Activated CD8-positive, alpha-beta memory T cell treated with anti-CD3 and anti-CD28 coated beads for 48 hours (primary cell): ENCODE results near the gene KLHL3.
"Not testable (repeated sequence)": the region's sequence is repeated elsewhere in the genome, so short reads cannot be mapped to it uniquely, and the experiment has no call there.

Source experiments
- DNase-seq, 3 experiments: peaks; one replicate each; pipeline ENCODE4 v3.0.0-alpha.2; 2020; ENCODE audit warnings: low read depth in 2 of 3, low spot score in 2 of 3

The KLHL3 gene

DNA sequence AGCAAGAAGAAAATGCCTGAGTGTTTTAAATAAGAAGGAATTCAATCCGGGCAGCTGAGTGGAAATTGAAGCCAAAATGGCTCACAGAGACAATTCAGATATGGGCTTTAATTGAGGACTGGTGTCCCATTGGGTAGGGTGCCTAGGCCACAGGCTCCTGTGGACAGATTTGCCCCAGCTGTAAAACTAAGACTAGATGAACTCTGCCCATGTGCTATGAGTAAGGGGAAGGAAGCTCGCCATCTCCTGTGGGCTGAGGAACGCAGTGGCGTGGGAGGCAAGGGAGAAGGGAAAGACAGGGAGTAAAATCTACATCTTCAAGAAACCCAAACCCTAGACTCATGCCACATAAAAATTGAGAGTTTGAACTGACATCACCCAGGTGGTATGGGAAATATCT, 66.1 kb downstream of the KLHL3 start:
- DNase-seq, result no peak

DNA sequence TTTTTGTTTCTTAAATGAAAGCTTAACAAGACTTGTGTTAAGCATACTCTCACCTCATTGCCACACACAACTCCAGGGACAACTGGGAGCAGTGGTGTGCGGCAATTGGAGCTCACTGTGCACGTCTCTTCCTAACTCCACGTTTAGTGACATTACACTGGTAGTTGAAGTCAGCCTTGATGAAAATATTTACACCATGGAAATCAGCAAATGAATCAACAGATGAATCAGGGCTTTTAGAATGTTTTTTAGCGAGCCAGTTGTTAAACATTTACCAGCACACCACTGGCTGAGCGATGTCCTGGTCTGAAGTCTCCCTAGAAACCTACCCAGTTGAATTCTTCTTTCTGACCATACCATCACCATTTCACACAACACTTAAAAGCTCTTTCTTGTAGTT, 67.3 kb downstream of the KLHL3 start:
- DNase-seq, result no peak

DNA sequence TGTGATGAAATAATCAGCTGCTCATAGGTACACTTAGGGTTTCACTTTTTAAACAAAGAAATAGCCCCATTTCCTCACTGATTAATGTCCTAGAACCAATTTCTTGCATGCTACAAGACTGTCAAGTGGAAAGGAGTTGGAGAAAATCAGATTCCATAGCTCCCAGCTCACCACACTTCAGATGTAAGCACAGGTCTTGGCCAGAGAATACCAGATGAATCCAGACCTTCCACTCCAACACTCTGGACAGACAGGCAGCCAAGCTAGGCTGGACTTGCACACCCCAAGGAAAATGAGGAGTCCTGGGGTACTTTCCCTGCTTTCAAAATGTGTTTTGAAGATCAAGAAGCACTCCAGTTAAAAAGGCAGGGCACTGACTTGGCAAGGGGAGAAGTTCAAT, 68.5 kb downstream of the KLHL3 start:
- no peak for DNase-seq

DNA sequence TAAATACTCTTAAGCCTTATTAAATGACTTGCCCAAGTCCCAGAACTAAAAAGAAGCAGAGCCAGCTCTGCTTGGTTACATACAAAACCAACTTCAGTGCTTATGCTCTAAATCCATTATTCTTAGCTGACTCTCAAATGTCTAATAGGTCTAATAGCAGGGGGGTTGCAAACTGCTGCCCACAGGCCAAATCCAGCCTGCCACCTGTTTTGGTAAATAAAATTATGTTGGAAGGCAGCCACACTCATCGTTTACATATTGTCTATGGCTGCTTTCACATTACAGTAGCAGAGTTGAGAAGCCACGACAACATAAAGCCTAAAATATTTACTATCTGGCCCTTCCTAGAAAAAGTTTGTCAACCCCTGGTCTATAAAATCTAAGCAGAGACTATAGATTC, 69.0 kb downstream of the KLHL3 start:
- no peak for DNase-seq

DNA sequence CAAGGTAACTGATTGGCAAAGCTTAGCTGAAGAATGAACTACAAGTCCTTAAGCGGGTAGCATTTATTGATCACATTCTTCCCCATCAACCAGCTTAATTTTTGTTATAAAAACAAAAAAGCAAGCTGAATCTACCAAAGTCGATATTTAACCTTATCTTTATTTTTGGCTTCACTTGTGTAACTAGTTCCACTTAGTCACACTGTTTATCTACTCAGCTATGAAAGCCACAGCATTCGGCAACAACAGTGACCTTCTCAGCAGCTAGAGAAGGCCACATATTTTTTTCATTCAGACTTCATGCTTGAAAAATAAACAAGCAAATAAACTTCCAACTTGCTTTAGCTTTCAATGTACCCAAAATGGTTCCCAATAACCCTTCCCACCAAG, 69.4 kb downstream of the KLHL3 start:
- DNase-seq, result no peak

DNA sequence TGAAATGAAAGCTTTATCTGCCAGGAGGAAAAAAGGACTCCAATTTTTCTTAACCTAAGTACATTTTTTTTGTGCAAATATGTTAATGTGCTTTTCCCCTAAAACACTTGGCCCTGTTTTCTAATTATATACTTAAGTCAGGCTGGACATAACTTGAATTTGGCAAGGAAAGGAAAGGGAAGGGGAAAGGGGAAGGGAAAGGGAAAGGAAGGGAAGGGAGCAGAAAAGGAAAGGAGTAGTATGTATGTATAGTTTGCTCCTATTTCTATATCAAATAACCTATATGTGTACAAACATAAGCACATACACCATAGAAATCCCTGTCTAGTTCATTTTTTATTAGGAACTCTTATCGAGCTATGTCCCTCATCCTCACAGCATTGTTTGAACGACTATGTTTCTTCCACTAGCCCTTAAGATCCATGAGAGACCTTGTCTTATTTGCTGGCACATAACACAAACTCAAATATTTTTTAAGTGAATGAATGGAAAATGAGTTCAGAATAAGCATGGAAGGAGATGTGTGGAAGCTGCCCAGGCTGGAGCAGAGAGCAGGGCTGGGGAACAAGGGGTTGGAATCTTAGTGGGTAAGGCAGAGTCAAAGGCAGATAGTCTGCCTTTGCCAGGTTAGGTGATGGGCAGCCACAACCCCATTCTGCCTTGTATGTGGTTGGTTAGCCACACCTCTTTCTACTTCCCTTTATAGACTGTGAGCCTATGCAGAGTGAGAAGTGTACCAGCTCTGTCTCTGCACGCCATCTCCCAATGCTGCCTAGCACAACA, 70.0 kb downstream of the KLHL3 start:
- peak in 1 of 3 experiments; percentile 4 for DNase-seq

DNA sequence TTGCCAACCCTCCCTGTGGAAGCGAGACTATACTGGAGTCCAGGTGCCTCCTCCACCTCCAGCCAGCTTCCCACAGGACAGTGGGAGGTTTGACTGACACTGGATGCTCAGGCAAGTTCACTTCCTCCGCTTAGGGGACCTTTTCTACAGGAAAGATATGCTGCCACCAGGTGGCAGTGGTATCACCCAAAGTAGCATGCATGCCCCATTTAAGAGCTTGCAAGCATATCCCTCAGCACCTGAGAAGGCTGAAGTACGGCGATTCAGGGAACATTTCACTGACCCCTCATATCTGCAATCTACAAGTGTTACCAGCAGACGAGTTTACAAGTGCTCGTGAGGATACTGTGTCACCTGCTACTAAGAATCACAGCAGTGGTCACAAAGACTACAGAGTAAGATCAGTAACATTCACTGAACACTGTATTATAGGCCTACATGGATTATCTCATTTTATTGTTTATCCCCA, 75.5 kb downstream of the KLHL3 start:
- DNase-seq, result peak; percentile 18 to 39 (median 22)

DNA sequence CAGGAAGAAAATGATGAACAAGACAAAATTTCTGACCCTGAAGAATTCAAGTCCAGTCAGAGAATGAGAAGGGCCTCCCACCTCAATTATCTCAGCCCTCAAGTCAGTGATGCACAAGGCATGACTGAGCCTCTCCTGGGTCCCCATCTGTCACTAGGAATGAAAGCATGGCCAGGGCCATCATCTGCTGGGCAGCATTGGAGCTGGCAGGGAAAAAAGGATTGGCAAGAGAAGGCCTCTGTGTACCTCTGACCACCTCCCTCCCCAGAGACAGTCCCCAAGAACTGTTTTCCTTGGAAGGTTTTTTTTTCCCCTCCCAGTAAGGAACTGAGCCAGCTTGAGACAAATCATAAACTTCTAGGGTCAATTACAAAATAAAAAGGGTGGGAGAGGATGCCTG, 76.7 kb downstream of the KLHL3 start:
- no peak for DNase-seq

DNA sequence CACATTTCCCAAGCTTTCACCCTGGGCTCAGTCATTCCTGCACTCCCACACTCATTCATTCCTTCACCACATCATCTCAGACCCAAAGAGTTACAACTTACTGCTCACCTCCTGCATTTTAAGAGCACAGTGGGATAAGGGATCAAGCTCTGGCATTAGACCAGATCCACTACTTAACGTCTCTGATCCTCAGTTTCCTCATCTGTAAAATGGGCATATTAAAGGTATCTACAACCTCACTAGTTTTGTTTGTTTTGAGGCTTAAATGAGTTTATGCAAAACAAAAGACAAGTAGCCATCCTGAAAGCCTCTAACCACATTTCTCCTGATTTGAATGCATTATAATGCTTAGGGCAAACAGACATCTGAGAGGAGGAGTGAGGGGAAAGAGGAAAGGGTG, 77.6 kb downstream of the KLHL3 start:
- DNase-seq, result no peak

DNA sequence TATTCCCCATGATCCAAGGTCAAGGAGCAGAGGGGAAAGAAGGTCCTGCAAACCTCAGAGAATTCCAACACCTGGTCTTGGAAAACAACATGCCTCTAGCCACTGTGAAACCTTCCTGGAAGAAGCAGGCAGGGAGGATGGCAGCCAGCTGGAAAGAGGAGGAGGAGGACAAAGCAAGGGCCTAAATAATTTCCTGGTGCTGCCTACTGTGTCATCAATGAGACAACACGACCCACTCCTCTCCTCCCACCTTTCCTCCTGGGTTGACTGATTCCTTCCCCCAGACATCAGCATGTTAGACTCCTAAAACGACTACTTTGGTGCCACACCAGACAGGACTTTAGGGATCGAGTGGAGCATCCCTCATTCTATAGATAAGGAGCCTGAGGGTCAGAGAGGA, 78.8 kb downstream of the KLHL3 start:
- no peak for DNase-seq

DNA sequence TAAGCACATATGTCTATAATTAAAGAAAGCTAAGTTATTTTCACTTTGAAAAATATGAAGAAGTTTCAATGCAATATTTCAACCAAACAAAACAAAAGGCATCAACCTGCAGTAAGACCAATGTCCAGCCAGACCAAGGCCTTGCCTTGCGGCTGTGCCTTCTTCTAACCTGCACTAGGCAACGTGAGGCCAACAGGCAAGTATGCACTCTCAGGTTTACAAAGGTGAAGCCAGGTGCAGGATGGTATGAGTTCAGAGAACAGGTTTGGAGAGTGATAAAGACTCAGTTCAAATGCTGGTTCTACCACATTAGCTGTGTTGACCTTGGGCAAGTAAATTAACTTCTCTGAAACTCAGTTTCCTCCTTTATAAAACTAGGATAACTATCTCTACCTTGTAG, 79.3 kb downstream of the KLHL3 start:
- DNase-seq, result no peak

DNA sequence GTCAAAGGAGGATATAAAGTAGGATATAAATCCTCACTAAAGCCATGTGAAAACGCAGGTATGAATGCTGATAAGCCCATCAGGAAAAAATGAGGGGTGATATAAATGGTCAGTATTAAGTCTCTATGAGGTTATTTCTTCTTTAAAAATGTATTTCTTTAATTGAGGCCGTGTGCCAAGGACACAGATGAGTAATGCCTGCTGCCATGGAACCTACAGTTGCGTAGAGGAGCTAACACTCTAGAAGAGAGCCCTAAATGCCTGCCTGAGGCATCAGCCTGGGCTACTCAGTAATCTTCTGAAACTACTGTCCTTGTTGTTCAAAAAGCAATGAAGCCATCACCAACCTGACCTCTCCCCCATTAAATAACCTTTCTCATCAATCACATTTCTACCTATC, 84.9 kb downstream of the KLHL3 start:
- no peak for DNase-seq

DNA sequence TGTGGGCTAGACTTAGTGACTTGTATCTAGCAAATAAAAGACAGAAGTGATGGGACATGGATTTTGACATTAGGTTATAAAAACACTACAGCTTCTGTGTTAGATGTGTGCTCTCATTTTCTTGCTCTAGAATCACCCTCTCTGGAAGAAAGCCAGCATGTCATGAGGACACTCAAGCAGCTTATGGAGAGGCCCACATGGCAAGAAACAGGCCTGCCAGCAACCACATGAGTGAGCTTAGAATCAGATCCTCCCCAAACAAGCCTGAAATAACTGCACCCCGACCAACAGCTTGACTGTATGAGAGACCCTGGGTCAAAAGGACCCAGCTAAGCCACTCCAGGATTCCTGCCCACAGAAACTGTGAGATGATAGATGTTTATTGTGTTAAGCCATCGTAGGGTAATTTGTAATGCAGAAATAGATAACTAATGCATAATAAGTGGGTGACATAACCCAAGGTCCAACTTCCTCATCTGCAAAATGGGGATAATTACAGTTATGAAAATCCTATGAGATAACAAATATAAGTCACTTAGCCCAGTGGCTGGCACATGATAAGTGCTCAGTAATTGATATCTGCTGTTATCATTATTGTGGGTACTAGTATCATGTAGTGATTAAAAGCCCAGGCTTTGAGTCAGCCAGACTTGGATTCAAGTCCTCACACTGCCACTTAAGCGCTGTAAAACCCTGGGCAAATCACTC, 86.5 kb downstream of the KLHL3 start:
- no peak for DNase-seq

DNA sequence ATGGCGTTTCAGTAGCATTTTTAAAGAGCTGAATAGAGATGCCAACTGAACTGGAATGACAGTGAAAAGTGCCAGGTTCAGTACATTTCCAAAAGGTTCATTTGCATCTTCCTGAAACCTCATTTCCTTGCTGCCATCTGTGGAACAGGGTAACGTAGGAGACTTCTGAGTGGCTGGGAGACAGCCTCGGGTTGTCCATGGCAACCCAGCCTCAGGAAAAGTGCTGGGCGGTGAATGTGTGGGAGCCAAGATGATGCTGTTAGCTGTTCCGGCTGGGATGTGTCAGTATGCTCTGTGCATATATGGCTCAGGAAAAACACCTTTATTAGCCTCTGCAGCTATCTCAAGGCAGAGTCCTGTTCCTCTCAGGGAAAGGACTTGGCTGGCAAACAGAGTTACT, 87.5 kb downstream of the KLHL3 start:
- DNase-seq, result no peak

DNA sequence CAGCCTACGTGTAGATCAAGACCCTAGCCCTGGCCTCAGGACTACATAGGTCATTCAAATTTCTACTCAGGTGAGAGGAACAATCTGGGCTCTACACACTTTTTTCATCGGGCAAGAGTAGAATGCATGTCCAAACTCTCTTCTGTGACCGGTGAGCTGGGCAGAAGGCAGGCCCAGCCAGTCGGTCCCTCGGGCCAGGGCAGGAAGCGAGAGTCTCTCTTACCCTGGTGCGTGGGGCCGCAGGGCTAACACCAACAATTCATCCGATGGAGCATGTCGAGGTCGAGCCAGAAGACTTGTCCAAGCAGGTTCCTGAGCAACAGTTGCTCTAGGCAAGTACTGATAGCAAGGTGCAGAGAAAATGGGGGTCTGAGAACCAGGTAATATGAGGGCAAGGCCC, 88.5 kb downstream of the KLHL3 start:
- no peak for DNase-seq

DNA sequence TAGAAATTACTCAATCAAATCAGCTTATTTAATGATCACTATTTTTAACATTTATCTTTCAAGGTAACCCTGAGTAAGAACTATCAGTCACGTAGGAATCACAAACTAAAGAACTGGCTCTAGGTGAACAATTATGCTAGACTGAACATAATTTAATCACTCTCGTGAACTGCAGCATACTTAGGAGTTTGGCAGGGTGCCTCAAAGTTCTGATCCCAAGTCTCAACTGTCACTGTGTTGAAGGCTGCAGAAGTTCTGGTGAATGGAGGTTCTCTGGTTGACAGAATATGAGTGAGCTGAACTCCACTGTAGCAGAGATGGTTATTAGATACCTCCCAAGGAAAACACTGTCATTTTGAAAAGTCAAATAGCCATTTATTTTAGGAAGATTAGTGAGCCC, 89.1 kb downstream of the KLHL3 start:
- no peak for DNase-seq

DNA sequence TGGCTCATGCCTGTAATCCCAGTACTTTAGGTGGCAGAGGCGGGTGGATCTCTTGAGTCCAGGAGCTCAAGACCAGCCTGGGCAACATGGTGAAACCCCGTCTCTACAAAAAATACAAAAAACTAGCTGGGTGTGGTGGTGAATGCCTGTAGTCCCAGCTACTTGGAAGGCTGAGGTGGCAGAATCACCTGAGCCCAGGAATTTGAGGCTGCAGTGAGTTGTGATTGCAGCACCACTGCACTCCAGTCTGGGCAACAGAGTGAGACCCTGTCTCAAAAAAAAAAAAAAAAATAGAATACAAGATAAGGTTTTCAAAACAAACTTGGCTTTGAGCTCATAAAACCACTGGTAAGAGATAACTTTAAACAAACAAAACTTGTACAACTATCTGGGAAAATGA, 92.8 kb downstream of the KLHL3 start:
- not testable (repeated sequence) for DNase-seq

DNA sequence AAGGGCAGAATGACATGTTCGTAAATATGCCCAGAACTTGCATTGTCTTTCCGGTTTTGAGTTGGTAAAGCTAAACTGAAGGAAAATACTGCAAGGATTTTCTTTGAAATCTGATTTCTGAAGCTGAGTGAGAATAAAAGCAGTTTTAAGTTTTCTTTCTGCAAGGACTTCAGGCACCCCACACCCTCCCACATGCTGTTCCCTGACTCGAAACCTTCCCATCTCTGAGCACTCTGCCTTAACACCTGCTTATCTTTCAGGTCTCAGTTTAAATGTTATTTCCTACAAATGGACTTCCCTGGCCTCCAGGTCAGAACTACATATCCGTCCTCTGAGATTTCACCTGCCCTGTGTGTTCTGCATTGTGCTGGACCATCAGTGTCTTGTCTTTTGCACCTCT, 93.8 kb downstream of the KLHL3 start:
- DNase-seq, result no peak

DNA sequence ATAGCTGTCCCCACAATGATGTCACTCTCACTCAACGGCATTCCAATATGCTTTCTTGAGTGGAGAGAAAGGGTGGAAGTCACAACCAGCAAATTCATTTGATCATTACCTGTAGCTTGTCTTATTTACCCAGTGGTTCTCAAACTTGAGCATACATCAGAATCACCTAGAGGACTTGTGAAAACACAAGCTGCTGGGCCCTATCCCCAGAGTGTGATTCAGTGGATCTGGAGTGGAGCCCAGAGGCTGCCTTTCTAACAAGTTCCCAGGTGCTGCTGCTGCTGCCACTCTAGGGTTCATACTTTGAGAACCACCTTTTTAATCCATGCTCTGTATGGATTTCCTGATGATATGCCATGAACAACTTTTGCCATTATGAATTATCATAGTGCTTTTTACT, 94.7 kb downstream of the KLHL3 start:
- DNase-seq, result no peak

DNA sequence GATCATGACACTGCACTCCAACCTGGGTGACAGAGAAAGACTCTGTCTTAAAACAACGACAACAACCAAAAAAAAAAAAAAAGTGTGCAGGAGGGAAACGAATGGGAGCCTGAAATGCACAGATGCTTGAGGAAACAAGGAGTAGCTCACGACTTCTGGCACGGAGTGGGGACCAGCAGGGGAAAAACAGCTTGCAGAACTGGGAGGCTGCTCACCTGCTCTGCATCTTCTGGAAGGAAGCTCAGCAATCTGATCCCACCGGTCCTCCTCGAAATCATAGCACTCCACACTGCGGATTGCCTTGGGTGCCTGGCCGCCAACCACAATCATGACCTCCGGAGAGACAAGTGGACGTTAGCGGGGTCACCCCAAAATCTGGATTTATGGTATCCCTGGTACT, 96.2 kb downstream of the KLHL3 start:
- no peak for DNase-seq

DNA sequence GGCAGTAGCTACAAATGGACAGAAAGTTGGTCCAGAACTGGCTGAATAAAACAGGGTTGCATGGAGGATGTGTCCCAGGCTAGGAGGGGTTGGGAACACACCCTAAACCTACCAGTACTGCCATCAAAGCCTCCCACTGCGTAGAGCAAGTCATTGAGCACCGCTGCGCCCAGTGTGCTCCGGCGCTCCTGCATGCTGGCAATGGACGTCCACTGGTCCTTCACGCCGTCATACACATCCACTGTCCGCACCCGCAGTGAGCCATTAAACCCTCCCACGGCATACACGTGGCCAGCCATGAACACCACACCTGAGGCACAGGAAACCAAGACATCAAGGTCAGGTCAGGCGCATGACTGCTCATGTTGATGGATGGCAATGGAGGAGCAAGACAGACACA, 97.0 kb downstream of the KLHL3 start:
- no peak for DNase-seq

DNA sequence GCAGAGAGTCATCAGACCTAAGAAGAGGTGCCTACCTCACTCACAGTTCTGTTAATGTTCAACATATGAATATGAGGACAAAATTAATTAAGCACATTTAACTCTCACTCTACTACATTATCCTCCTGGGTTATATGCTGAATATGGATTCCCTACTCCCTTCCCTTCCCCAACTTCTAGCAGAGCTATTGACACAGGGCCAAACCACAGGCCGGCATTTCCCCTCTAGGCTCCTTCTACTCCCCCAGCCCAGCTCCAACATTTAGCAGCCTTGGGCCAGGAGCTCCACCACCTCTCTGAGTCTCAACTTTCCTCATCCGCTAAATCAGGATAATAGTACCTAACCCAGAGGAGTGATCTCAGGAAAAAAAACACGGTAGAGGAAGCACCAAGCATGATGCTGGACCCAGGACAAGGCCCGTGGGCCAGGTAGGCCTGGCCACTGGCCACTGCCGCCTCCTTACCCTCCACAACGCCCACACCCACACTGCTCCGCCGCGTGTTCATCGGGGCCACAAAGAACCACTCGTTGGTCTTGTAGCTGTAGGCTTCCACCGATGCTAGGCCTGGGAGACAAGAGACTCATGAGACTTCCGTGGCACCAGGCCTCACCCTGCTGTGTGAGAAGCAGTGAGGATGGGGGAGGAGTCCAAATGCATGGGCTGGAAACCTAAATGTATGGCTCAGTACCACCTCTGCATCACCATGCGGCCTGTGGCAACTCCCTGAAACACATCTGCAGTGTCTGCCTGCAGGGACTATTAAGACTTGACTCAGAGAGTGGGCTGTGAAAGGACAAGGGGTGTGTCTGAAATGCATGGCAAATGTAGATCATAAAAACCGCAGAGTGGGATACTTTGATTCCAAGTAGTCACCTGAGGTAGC, 98.8 kb downstream of the KLHL3 start:
- no peak for DNase-seq
